SW 1271 (cell line): ENCODE data around the gene RALGPS1.

ENCODE experiments used
- DNase-seq, 2 experiments: peaks; one replicate each; lab custom pipeline; 2025; lab: John Stamatoyannopoulos, UW

The RALGPS1 gene

GRCh38 chr9:127122176-127123063, 207.8 kb downstream of the RALGPS1 start, which contains the start of gene ANGPTL2:
Gene ANGPTL2, minus strand, starts transcription at chr9:127122635. Its CDS starts 13,904 bp downstream, at chr9:127108731.
- no peak for DNase-seq

DNA sequence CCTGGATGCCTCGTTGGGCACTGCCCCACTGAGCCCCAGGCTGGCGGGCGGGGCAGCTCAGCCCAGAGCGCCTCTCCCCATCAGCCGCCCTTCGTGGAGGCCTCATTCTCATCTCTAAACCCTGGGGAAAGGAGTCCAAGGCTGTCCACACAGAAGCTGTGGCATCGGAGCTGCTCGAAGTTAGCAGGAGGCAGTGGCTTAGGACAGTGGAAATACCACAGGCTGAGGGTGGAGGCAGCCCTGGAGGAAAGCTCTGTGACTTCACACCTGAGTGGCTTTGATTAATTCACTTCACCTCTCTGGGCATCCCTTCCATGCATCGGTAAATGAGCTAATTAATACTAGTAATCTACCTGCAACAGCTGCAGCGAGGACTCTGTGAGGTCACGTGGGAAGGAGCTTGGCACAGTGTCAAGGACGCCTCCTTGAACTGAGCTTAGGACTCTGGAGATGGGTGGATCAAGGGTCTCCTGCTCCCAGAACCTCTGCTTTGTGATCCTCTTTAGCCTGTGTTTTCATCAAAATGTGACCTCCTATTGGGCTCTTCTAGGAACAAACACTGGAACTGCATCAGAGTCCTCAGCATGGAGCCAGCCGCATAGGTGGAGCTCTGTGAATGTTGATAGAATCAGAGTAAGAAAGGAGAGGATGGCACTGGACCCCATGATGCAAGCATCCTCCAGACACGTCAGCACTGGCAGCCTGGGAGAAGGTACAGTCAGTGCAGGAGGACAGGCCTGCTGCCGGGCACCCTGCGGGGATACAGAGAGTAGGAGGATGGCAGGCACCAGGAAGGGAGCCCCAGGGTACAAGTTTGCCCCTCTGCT, 208.7 kb downstream of the RALGPS1 start:
- no peak for DNase-seq

DNA sequence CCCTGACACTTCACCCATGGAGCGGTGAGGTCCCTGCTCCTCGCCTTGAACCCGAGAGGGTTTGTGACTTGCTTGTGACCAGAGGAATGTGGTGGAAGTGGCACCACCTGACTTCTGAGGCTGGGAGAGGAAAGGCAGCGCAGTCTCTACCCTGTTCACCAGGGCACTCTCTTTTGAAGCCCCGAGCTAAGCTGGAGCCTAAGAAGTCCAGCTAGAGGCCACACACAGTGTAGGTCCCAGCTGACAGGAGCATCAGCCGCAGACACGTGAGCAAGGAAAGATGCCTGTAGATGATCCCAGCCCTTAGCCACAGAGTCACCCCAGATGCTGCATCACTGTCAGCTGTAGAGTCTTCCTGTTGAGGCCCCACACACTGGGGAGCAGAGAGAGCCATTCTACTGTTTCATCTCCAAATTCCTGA, 209.5 kb downstream of the RALGPS1 start:
- no peak for DNase-seq

DNA sequence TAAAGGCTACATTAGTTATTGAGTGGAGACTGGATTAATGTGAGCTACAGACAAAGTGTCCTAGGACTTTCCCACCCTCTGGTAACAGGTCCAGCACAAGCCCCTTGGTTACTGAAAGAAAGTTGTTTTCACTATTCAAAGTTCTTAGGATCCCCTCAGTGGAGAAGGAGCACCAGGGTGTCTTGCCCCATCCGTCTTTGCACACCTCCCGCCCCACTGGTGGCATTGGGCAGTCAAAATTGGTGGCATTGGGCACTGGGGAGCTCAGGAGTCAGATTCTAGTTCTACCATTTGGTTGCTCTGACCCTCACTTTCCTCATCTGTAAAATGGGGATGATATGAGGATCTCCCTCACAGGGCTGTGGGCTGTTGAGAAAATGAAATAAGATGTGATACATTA, 210.2 kb downstream of the RALGPS1 start:
- DNase-seq = no peak

DNA sequence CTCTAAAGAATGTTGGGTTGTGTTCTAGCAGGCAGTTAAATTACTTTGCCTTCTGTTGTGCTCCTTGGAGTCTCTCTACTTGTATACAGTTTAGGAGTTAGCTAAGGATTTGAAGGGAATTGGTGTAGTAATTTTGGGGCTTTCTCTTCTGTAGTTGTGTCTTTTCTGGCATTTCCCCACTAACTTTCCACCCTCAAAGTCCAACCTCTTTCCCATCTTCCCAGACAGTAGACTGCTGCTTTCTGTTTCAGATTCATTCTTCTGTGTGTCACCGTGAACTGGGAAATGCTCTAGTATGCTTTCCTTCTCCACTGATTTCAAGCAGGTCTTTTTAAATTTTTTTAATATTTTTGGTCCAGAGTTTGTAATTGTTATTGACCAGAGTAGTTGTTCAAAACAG, 212.4 kb downstream of the RALGPS1 start:
- DNase-seq = no peak

GRCh38 chr9:127128341-127129072, 213.9 kb downstream of the RALGPS1 start:
- DNase-seq = no peak

DNA sequence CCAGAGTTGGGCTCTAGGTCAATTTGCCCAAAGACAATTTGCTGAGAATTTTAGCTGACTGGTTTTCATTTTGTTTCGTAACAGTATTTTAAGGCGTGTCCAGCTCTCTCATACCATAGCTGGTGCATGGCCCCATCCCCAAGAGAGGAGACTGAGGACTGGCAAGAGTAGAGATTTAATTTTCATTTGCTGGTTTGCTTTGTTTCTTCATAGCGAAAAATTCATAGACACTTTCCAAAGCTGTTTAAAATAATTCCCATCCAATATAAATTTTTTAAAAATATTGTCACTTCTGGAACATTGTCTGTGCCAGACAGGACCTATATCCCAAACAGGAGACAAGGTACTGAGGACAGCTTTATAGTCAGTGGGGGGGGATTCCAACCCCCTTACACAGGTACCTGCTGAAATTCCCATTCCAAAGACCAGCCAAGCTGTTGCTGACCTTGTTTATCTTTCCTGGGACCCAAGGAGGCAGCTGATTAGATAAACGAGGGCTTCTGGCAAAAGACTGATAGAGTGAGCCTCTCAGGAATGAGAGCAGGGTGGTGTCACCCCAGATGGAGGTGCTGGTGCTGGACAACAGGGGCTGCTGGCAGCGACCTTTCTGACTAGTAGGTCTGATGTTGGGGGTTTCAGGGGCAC, 214.6 kb downstream of the RALGPS1 start:
- DNase-seq = no peak

- DNase-seq = no peak
These were observed 215.1 kb downstream of the RALGPS1 start for GRCh38 chr9:127129718-127130085.

- DNase-seq = no peak
These were observed 215.7 kb downstream of the RALGPS1 start for GRCh38 chr9:127130235-127130634.

GRCh38 chr9:127130661-127131538, 216.3 kb downstream of the RALGPS1 start:
- DNase-seq = no peak

DNA sequence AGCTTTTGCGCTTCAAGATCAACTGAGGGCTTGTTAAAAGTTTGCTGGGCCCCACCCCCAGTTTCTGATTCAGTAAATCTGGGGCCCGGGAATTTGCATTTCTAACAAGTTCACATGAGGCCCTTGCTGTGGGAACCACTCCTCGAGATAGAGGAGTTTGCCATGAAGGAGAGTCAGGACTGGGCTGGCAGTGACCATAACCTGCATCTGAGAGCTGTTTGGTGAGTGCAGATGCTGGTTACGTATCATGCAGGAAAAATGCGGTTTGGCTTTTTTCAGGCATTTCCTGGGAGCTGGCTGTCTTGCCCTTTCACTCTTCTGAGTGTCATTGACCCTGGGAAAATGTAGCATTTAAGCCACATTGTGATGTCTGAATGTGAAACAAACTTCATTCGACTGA, 217.3 kb downstream of the RALGPS1 start:
- DNase-seq = peak; percentile 10 to 33

- no peak for DNase-seq
These were observed 217.8 kb downstream of the RALGPS1 start for GRCh38 chr9:127132375-127132774.

- no peak for DNase-seq
These were observed 218.5 kb downstream of the RALGPS1 start for GRCh38 chr9:127132921-127133647.

DNA sequence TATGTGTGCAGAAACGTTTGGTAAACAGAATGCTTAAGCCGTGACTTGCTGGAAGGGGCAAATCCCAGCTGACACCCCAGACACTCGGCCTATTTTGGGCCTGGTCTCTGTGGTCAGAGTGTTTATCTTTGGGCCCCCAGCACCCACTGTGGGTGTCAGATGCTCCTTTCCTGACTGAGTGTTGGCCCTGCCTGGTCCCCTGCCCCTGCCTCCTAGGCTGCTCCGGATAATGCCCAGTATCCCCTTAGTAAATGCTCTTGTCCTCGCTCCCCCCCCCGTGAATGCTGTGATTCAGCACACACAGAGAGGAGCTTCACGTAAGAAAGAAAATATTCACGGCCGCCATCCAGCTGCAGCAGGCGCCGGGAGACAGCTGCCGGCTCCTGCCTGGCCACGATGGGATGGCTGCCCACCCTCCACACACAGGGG, 219.2 kb downstream of the RALGPS1 start:
- DNase-seq = no peak

DNA sequence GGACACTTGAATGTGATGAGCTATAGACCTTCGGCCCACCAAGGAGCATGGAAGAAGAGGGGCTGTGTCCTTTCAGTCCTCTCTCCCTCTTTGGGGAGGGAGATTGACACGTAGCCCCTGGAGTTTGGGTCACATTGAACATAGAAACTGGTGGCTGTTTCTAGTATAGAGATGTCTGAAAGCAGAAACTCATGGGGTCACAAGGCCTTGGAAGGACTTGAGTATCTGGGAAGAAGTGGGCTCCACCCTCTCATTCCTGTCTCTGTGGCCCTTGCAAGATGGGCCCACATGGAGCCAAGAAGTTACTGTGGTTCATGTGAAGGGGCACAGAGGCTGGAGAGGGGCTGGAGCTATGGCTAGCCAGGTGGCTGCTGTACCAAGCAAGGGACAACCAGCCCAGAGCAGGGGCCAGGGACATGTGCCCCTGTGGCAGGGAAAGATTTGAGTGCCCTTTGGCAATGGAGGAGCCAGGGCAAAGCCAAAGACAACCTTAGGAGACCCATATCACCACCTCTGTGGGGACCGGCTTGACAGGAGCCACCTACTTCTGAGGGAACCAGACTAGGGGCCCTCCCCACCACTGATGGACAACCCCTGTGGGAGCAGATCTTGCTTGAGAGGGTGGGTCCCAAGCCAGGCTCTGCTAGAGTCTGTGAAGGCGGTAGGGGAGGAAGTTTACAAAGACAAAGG, 220.6 kb downstream of the RALGPS1 start:
- DNase-seq = no peak

GRCh38 chr9:127136081-127136879, 221.7 kb downstream of the RALGPS1 start:
- DNase-seq = no peak

DNA sequence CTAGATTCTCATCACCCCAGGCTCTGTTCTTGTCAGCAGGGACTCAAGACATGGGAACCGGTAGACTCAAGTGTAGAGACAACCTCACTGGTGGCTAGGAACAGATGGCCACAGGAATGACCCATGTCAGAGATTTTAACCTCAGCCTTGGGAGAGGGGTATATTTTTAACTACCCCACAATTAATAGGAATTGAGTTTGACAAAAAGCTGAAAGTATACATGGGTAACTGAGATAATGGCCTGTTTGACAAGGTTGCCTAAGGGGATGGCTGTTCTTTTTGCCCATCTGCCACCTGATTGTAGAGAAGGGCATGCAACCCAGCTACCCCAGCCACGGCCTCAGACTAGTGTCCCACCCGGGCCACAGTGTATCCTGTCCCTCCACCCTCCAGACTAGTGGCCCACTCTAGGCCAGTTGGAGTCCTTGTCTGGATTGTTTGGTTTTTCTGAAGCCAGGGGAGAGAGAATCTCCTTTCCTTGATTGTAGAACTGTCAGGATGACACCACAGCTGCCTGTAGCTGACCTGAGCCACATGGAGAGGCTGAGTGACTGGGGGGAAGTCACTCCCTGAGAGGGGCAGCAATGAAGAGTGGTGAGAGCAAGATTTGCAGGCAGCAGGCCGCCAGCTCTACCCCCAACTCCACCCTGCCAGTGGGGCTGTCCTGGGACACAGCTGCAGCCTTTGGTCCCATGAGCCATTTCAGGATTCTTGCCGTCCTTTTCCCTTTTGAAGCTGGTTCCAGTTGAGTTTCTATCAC, 222.5 kb downstream of the RALGPS1 start:
- DNase-seq = no peak
